OCI-M1 (cell line): ENCODE measurements around the gene PROSER3.
"Not testable (repeated sequence)": the region's sequence is repeated elsewhere in the genome, so short reads cannot be mapped to it uniquely, and the experiment has no call there.

Source experiments
- DNase-seq: peaks from one replicate; lab custom pipeline; 2025; lab: John Stamatoyannopoulos, UW

PROSER3 gene

GRCh38 chr19:35722897-35723296, 35.1 kb upstream of the PROSER3 start:
- DNase-seq, result no peak

GRCh38 chr19:35723671-35724070, 34.3 kb upstream of the PROSER3 start:
- DNase-seq, result no peak

- DNase-seq, result not testable (repeated sequence)
Observed at GRCh38 chr19:35724132-35724531, 33.8 kb upstream of the PROSER3 start.

GRCh38 chr19:35724560-35724959, 33.4 kb upstream of the PROSER3 start:
- no peak for DNase-seq

- DNase-seq, result no peak
Observed at GRCh38 chr19:35725216-35725861, 32.6 kb upstream of the PROSER3 start.

GRCh38 chr19:35727053-35727955, 30.7 kb upstream of the PROSER3 start:
- no peak for DNase-seq

GRCh38 chr19:35727956-35728706, 29.8 kb upstream of the PROSER3 start:
- no peak for DNase-seq

- DNase-seq, result no peak
Observed at GRCh38 chr19:35729021-35729420, 29.0 kb upstream of the PROSER3 start.

GRCh38 chr19:35729763-35730162, 28.2 kb upstream of the PROSER3 start:
- no peak for DNase-seq

GRCh38 chr19:35730326-35730725, 27.6 kb upstream of the PROSER3 start:
- DNase-seq, result no peak

- DNase-seq, result no peak
Observed at GRCh38 chr19:35731353-35731752, 26.6 kb upstream of the PROSER3 start.

- no peak for DNase-seq
Observed at GRCh38 chr19:35731779-35732405, 26.1 kb upstream of the PROSER3 start.

GRCh38 chr19:35732540-35733179, 25.3 kb upstream of the PROSER3 start:
- DNase-seq, result no peak

GRCh38 chr19:35733180-35734125, 24.5 kb upstream of the PROSER3 start:
- no peak for DNase-seq

GRCh38 chr19:35734273-35734672, 23.7 kb upstream of the PROSER3 start:
- no peak for DNase-seq

- DNase-seq, result no peak
Observed at GRCh38 chr19:35734889-35735288, 23.1 kb upstream of the PROSER3 start.

- peak; percentile 28 for DNase-seq
Observed at GRCh38 chr19:35736913-35737886, 20.8 kb upstream of the PROSER3 start.

GRCh38 chr19:35738021-35738886, 19.7 kb upstream of the PROSER3 start:
- no peak for DNase-seq
